Neural progenitor cell (in vitro differentiated cells): ENCODE results near the gene THAP10.
"Not testable (repeated sequence)": the region's sequence is repeated elsewhere in the genome, so short reads cannot be mapped to it uniquely, and the experiment has no call there.

ENCODE experiments used
- EZH2 ChIP-seq: fragments of 200-600 bp; sonication (generic); IDR thresholded peaks from 2 replicates; pipeline ENCODE4 v1.6.1; 2017; ENCODE audit warnings: antibody characterized with exemption, mild to moderate bottlenecking, moderate library complexity
- EZH2phosphoT487 ChIP-seq: fragments of 200-600 bp; sonication (generic); IDR thresholded peaks from 2 replicates; pipeline ENCODE4 v1.6.1; 2017; ENCODE audit warnings: antibody characterized with exemption
- TF ChIP-seq, protein P1 (sequence below): fragments of 200-600 bp; sonication (generic); IDR thresholded peaks from 2 replicates; pipeline ENCODE4 v1.5.1; 2017; ENCODE audit warnings: antibody characterized with exemption, mild to moderate bottlenecking

- TF ChIP-seq, protein P1, sequence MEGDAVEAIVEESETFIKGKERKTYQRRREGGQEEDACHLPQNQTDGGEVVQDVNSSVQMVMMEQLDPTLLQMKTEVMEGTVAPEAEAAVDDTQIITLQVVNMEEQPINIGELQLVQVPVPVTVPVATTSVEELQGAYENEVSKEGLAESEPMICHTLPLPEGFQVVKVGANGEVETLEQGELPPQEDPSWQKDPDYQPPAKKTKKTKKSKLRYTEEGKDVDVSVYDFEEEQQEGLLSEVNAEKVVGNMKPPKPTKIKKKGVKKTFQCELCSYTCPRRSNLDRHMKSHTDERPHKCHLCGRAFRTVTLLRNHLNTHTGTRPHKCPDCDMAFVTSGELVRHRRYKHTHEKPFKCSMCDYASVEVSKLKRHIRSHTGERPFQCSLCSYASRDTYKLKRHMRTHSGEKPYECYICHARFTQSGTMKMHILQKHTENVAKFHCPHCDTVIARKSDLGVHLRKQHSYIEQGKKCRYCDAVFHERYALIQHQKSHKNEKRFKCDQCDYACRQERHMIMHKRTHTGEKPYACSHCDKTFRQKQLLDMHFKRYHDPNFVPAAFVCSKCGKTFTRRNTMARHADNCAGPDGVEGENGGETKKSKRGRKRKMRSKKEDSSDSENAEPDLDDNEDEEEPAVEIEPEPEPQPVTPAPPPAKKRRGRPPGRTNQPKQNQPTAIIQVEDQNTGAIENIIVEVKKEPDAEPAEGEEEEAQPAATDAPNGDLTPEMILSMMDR = not testable (repeated sequence)
- TF ChIP-seq EZH2phosphoT487, EZH2: not testable (repeated sequence)
Observed at GRCh38 chr15:70926914-70927313, 34.7 kb upstream of the THAP10 start.
